GM21619 (cell line): Measurements from ENCODE around the gene JUP.

Experiments used
- ATAC-seq: cut with Tn5 transposase; IDR thresholded peaks from one replicate; pipeline ENCODE4 v1.9.1; 2021; ENCODE audit not compliant: unreplicated experiment

JUP gene

GRCh38 chr17:41724476-41725050 is 61.9 kb downstream of the JUP start:
- ATAC-seq, result no peak

GRCh38 chr17:41723801-41724475 is 62.6 kb downstream of the JUP start:
- no peak for ATAC-seq

DNA sequence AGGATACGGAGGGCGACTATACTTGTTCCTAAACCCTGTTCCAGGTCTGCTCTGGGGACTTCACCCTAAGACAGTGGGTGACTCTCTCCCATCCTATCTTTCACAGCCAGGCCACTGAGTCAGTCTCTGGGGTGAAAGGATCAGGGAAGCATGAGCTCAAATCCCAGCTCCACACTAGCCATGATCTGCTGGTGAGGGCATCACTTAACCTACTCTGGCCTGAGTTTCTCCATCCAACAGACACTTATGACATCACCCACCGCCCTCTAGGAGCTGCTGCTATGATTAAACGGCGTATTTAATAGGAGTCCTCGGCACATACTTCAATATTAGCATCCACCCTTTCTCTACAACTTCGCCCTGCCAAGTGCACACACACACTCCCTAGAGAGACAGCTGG is 64.3 kb downstream of the JUP start:
- no peak for ATAC-seq

GRCh38 chr17:41718287-41718645 is 68.2 kb downstream of the JUP start:
- no peak for ATAC-seq

GRCh38 chr17:41717408-41718286 is 68.9 kb downstream of the JUP start:
- ATAC-seq, result no peak

DNA sequence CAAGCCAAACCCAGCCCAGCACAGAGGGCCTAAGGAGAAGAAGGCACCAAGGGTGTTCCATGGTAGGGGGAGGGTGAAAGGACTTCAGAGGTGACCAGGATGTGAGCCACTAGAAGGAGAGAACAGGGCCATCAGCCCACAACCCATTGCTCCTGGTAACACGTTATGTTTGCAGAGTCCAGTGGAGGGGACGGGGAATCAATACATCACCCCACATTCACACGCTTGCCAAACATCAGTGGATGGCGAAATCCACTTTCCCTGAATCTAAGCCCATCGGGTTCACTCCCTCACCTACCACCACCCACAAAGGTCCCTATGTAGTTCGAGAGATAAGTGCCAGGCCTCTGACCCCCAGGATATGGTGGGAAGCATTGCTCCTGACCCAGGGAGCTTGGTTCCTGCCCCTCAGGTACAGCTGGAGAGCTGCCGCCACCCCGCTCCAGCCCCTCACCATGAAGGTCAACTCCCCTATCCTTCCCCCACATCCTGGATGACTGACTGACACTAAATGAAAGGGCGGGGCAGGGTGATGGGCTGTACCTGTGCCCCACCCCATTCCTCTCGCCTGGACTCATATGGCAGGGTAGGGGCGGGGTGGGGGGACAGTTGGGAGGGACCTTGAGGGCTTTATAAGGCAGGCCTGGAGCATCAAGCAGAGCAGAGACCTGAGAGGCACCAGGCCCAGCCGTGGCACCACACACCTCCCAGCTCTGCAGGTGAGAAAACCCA is 74.7 kb downstream of the JUP start, which contains the start of gene GAST:
Gene GAST (plus strand): TSS at position 663 of the 732 bp plus-strand sequence. CDS start 3,106 bp downstream, outside the sequence.
- ATAC-seq, result no peak

DNA sequence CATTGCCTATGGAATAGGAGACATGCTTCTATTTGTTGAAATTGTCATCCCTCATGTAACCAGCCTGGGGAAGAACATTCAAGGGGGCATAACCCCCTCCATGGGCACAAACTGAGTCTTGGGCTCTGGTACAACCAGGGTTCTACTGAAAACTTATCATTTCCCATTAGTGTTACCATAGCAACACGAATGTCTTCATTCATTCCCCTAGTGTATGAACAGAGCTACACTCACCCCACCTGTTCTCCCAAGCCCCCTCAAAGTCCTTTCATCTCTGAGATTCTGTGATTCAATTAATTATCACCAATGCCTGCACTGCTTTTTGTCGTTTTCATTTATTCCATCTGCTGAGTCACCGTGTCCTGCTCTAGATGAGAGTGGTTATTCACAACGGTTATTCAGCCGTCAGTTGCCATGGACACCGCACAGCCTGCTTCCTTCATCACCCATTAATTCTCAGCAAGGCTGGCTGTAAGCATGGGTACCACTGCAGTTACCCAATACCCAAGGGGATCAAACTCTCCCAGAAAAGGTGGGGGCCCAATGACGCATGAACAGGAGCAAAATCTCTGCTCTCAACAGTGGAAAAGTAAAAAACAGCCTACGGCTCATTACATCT is 75.9 kb downstream of the JUP start:
- no peak for ATAC-seq

- no peak for ATAC-seq
These were observed 78.5 kb downstream of the JUP start for GRCh38 chr17:41707803-41708669.

- no peak for ATAC-seq
These were observed 81.1 kb downstream of the JUP start for GRCh38 chr17:41705271-41705991.
